ENCODE results near the gene ANKDD1A.
A peak's percentile ranks its signal among the peaks of the same experiment; 100 is the strongest.

ANKDD1A gene

DNA sequence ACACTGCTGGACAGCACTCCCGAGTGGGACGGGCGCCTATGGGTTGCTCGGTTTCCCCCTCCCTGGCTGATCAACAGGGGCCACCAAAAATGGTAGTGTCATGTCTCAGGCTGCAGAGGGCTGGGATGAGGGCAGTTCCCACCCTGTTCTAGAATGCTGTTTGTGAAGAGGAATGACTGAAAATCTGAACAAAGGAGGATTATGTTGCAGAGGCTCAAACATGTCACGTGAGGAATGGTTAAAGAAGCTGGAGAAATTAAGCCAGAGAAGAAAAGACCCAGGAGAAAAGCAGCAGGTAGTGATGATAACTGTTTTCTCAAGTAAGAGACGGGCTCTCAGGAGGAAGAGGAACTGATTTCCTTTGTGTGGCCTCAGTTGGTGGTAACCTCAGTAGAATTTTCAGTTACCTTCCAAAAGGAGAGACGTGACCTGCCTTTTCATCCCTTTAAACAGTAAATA, 67.6 kb downstream of the ANKDD1A start:
- DNase-seq = no peak

DNA sequence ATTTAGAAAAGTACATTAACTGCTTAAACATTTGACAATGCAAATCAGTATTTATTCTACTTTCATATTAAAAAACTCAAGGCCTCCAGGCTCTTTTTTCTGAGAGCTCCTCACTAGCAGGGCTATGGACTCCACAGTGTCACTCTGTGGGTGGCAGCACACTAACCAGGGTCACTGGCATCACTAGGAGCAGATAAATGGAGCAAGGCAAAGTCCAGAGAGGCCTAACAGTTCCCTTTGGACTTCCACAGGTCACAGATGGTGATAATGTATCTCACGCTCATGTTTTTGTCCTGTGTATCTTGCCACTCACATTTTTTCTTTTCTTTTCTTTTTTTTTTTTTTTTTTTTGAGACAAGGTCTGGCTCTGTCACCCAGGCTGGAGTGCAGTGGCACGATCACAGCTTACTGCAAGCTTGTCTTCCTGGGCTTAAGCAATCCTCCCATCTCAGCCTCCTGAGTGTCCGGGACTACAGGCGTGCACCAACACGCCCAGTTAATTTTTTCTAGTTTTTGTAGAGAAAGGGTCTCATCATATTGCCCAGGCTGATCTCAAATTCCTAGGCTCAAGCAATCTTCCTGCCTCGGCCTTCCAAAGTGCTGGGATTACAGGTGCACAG, 70.2 kb downstream of the ANKDD1A start:
- DNase-seq = no peak

DNA sequence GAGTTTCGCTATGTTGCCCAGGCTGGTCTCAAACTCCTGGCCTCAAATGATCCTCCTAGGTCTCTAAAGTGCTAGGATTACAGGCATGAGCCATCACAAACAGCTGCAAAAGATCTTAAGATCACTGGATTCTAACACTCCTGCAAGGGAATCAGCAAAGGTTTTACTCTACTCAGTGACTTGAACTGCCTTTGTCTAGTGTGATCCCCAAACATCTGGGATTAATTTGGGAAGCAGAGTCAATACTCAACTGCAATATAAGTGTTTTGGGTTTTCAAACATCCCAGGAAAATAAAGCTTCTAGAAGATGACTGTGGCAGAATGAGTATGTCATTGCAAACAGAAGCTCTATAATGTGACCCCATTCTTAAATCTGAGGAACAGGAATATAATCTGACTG, 70.8 kb downstream of the ANKDD1A start:
- DNase-seq = no peak

DNA sequence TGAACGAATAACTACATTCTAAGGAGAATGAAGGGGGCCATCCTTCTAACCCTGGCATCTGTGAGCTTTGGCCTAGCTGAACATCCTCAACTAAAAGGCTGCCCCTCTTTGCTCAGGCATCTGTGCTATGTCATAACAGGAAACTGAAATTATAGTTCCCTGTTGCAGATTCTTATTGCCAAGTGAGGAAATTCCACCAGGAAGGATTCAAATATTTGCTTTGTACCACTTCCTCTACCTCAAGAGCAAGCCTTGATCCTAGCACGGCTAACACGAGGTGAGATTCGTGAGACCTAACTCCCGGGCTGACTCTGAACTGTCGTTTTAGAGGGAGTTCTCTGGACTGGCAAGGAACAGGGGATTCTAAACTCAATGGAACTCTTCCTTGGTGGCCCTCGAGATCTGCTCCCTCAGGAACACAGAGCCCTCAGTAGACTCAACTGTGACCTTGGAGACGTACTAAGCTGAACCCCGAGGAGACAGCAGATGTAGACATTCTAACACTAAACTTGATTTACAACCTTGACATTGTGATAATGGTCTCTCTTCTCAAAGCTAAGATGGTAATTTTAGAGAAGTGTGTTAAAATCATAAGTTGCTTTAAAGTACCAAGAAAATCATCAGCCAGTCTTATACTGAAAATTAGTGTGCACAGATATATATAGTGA, 73.8 kb downstream of the ANKDD1A start:
- peak; percentile 27 for DNase-seq

DNA sequence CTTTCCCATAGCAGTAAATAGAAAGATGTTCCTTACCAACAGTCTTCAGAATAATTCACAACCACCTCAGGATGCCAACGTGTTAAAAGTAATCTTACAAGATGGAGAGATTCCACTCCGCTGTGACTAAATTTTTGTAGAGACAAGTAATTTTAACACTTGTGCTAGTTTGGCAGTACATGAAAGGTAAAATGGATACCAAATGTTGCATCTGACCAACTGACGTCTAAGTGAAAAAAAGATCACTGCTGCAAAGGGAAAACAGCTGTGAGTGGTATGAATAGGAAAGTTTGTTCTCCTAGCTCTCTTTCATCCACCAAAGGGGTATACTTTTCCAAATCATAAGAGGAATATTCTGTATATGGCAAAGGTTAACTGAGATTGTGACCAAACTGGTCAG, 75.4 kb downstream of the ANKDD1A start:
- DNase-seq = no peak

DNA sequence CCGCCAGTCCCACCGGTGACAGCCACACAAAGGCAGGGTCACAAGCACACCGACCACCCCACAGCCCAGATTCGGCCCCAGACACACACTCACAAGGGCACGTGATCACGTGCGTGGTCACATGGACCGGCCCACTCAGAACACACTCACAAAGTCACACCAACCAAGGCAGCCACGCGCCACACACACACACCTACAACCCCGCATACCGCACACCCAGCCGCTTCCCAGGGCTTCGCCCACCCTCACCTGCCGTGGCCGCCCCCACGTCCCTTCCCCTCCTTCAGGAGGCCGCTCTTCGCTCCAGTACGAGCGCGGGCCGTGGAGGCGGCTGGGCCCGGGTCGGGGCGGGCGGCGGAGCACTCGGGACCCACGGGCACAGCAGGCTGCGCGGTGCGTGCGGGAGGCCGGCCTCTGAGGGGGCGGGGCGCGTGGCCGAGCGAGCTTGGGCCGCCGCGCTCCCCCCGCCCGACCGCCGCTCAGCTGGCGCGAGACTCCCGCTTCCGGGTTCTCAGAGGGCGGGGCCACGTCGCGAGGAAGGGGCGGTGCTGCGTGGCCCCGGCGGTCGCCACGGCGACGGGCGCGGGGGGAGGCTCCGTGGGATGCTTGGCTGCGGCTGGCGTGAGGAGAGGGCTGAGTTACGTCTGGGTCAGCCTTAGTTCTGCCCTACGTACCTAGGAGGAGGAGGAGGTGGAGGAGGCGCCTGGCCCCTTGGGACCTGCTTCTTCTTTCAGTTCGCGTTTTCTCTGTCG, 77.9 kb downstream of the ANKDD1A start, which contains the start of gene SPG21:
SPG21 (minus strand) TSS at position 499 of the 752 bp plus-strand sequence. CDS start 6,345 bp downstream, outside the sequence.
- DNase-seq = peak; percentile 94

DNA sequence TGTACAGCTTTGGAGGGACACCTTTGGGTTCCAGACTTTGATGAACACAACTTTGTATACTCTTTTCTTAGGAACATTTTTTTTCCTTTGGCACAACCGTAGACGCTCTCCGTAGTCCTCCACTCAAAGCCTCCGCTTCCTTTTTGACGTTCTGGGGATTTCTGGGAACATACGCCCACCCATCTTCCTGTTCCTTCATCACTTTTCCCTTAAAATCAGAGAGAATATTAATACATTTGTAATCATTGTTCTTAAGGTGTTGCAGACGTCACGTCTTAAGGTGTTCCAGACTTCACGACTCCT, 78.4 kb downstream of the ANKDD1A start:
- DNase-seq = no peak

DNA sequence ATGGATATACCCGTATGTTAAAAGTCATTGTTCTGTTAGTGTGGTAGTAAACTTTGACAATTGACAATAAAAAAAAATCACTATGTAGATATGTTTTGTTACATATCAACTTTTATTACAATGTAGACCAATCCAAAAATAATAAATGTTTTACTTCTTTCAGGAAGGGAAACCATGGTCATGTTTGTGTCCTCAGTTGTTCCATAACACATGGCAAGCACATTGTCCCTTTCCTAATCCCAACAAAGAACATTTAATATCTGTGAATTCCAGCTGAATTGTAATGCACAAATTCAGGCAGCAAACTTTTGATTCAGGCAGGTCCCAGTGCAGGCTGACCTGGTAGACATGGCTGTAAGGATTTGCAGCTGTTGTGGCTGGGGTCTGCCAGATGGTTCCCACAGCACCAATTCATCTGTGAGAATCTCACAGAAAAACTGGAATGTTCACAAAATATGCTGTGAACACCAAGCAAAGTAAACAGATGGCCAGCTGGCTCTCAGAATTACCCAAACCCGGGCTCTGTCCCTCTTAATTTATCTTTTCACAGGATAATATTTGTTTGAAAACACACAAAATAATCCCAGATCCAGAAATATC, 79.9 kb downstream of the ANKDD1A start:
- no peak for DNase-seq

DNA sequence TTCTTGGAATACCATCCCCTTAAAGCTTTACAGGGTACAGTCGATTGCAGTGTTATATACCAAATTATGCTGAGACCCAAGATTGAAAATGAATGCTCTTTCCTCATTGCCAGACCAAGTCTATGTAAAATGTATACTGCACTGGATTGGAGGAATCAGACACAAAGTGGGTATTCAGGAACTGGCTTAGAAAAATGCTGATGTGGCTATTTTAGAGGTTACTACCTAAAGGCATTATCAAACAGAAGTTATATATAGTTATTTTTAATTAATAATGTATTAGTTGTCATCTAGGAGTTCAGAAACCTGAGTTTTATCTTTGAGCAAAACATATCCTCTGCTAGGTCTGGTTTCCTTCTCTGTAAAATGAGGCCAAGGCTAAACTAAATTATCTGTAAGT, 81.6 kb downstream of the ANKDD1A start:
- no peak for DNase-seq

DNA sequence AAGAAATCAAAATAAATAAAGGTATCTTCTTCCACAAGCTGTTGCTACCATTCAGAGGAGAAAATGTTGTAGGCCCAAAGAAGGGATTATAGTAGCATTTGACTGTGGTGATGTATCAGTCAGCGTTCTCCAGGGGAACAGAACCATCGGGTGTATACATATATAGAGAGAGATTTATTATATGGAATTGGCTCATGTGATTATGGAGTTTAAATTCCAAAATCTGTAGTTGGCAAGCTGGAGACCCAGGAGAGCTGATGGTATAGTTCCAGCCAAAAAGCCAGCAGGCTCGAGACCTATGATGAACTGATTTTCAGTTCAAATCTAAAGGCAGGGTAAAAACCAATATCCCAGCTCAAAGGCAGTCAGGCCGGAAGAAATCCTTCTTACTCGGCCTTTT, 85.4 kb downstream of the ANKDD1A start:
- no peak for DNase-seq

DNA sequence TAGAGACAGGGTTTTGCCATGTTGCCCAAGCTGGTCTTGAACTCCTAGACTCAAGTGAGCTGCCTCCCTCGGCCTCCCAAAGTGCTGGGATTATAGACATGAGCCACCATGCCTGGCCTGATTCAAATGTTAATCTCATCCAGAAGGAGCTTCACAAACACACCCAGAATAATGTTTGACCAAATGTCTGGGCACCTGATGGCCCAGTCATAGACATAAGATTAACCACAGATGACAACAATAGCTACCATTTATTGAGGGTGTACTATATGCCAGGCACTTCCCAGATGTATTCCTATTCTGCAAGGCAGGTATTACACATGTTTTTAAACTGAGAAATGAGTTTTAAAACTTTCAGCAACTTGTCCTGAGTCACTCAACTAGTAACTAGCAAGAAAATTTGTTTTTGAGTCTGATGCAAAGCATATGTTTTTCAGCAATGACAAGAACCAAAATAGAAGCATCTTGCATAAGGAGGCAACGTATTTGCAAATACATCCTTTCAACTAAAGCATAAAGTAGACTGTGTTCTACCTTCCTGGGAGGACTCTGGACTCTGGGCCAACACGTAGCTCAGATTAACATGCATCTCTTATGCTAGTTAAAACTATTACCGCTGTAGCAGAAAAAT, 86.2 kb downstream of the ANKDD1A start:
- no peak for DNase-seq

DNA sequence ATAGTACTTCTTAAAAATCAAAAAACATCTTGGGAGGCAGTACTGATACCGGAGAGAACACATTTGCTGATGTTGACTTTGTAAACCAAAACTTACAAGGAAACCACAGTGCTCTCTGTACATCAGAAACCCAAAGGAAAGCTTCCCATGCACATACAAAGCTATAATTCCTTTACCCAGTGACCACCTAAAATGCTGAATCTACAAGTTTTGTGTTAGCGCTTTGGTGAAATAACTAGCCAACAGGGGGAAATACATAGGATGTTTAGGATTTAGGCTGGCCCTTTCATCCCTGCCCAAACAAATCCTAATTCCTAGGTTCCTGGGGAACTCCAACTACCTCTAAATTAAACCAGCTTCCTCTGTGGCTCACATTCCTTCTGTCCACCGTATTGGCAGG, 93.3 kb downstream of the ANKDD1A start:
- DNase-seq = no peak

DNA sequence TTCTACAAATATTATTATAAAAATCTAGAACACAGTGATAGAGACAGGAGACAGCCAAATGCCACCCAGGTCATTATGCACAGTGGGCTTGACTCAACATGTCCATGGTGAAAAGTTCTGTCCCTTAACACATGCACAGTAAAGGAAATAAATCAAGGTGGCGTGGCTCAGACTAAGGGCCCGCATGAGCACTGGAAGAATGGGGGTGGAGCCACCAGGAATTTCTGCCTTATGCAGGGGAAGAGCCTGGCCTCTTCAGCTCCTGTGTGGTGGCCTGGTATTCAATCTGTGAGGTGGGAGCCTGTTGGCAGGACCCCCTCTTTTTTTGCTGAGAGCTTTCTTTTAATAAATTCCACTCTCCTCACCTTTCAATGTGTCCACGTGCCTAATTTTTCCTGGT, 95.2 kb downstream of the ANKDD1A start:
- no peak for DNase-seq
